ENCODE measurements around the gene ATOX1.
"Not testable (repeated sequence)": the region's sequence is repeated elsewhere in the genome, so short reads cannot be mapped to it uniquely, and the experiment has no call there.

The ATOX1 gene

GRCh38 chr5:151699071-151699901, 59.1 kb downstream of the ATOX1 start:
- in situ Hi-C loops (cut with MboI; ENCODE audit: low sequenced_read_pairs): no loop called here

- in situ Hi-C loops (cut with MboI; ENCODE audit: low sequenced_read_pairs): not testable (repeated sequence)
These were observed 60.4 kb downstream of the ATOX1 start for GRCh38 chr5:151698081-151698480.

GRCh38 chr5:151697452-151697851, 61.0 kb downstream of the ATOX1 start:
- in situ Hi-C loops (cut with MboI; ENCODE audit: low sequenced_read_pairs): no loop called here

- in situ Hi-C loops (cut with MboI; ENCODE audit: low sequenced_read_pairs): no loop called here
These were observed 61.9 kb downstream of the ATOX1 start for GRCh38 chr5:151696470-151697061.

GRCh38 chr5:151695464-151695863, 63.0 kb downstream of the ATOX1 start:
- in situ Hi-C loops (cut with MboI; ENCODE audit: low sequenced_read_pairs): no loop called here

- in situ Hi-C loops (cut with MboI; ENCODE audit: low sequenced_read_pairs): no loop called here
These were observed 64.4 kb downstream of the ATOX1 start for GRCh38 chr5:151694035-151694485.
